ENCODE data around the gene PRSS53. TPM values are rescaled to one million over a fixed set of nuclear protein-coding genes. Genes with fewer than 3 reads are reported as not detected.

Gene PRSS53
- total and polyA plus RNA-seq, 4 donors = 1.4 to 2.3 (median 1.9) TPM

- H3K9me3 ChIP-seq (ENCODE audit: control insufficient read depth in 4 of 4, insufficient read depth in 3 of 4, low read length in 3 of 4) = no peaks in the 10 kb centered on the region
- no peak for TF ChIP-seq CTCF (IDR thresholded peaks at IDR 0.05; ENCODE audit: control extremely low read depth, extremely low read depth)
- H3K9ac ChIP-seq (ENCODE audit: insufficient read depth in 1 of 2, low read length in 2 of 2) = no peak overlapping the region
- H3K4me1 ChIP-seq (ENCODE audit: control insufficient read depth in 5 of 5, insufficient read depth in 5 of 5, low read length in 5 of 5) = peaks cover 0 to 10% (median 5%) of the 10 kb centered on the region in 5 donors
- H3K27ac ChIP-seq (ENCODE audit: low read depth in 1 of 2, low read length in 1 of 2) = no peak overlapping the region
- 56 to 82% methylated on average over 13 of the region's 13 CpGs for WGBS, 2 donors
- no peak for ATAC-seq (ENCODE audit: insufficient read depth, low FRiP score)
- no peak overlapping the region for H3K4me3 ChIP-seq
- DNase-seq = no peak
- H3K27me3 ChIP-seq (ENCODE audit: control insufficient read depth in 3 of 3, insufficient read depth in 3 of 3, low read length in 2 of 3) = no peaks in the 10 kb centered on the region
- peaks cover 9 to 66% (median 37%) of the 10 kb centered on the region in 4 donors for H3K36me3 ChIP-seq (ENCODE audit: control insufficient read depth in 4 of 4, insufficient read depth in 4 of 4, low read length in 4 of 4)
Observed at GRCh38 chr16:31079342-31079944, 9.3 kb downstream of the PRSS53 start.

GRCh38 chr16:31078597-31079341 is 10.0 kb downstream of the PRSS53 start:
- peaks cover 9 to 61% (median 37%) of the 10 kb centered on the region in 4 donors for H3K36me3 ChIP-seq (ENCODE audit: control insufficient read depth in 4 of 4, insufficient read depth in 4 of 4, low read length in 4 of 4)
- TF ChIP-seq CTCF (IDR thresholded peaks at IDR 0.05; ENCODE audit: control extremely low read depth, extremely low read depth) = no peak
- H3K4me1 ChIP-seq (ENCODE audit: control insufficient read depth in 5 of 5, insufficient read depth in 5 of 5, low read length in 5 of 5) = peaks cover 0 to 10% (median 5%) of the 10 kb centered on the region in 5 donors
- WGBS, 2 donors = 82 to 91% methylated on average over 15 of the region's 15 CpGs
- H3K27ac ChIP-seq (ENCODE audit: low read depth in 1 of 2, low read length in 1 of 2) = no peak overlapping the region
- H3K9me3 ChIP-seq (ENCODE audit: control insufficient read depth in 4 of 4, insufficient read depth in 3 of 4, low read length in 3 of 4) = no peaks in the 10 kb centered on the region
- no peak for ATAC-seq (ENCODE audit: insufficient read depth, low FRiP score)
- no peak overlapping the region for H3K9ac ChIP-seq (ENCODE audit: insufficient read depth in 1 of 2, low read length in 2 of 2)
- no peak for DNase-seq
- no peaks in the 10 kb centered on the region for H3K27me3 ChIP-seq (ENCODE audit: control insufficient read depth in 3 of 3, insufficient read depth in 3 of 3, low read length in 2 of 3)
- no peak overlapping the region for H3K4me3 ChIP-seq

GRCh38 chr16:31077592-31078396 is 10.9 kb downstream of the PRSS53 start:
- no peak overlapping the region for H3K4me3 ChIP-seq
- ATAC-seq (ENCODE audit: insufficient read depth, low FRiP score) (no peak), DNase-seq (no peak)
- H3K9ac ChIP-seq (ENCODE audit: insufficient read depth in 1 of 2, low read length in 2 of 2) = no peak overlapping the region
- peaks cover 0 to 10% (median 5%) of the 10 kb centered on the region in 5 donors for H3K4me1 ChIP-seq (ENCODE audit: control insufficient read depth in 5 of 5, insufficient read depth in 5 of 5, low read length in 5 of 5)
- no peaks in the 10 kb centered on the region for H3K9me3 ChIP-seq (ENCODE audit: control insufficient read depth in 4 of 4, insufficient read depth in 3 of 4, low read length in 3 of 4)
- no peak for TF ChIP-seq CTCF (IDR thresholded peaks at IDR 0.05; ENCODE audit: control extremely low read depth, extremely low read depth)
- H3K27ac ChIP-seq (ENCODE audit: low read depth in 1 of 2, low read length in 1 of 2) = no peak overlapping the region
- WGBS, 2 donors = 94 to 95% methylated on average over 30 of the region's 30 CpGs
- H3K27me3 ChIP-seq (ENCODE audit: control insufficient read depth in 3 of 3, insufficient read depth in 3 of 3, low read length in 2 of 3) = no peaks in the 10 kb centered on the region
- H3K36me3 ChIP-seq (ENCODE audit: control insufficient read depth in 4 of 4, insufficient read depth in 4 of 4, low read length in 4 of 4) = peaks cover 9 to 60% (median 36%) of the 10 kb centered on the region in 4 donors
